NCI-H128 (cell line): ENCODE results near the gene ASCC1.

Source experiments
- DNase-seq: peaks from one replicate; lab custom pipeline; 2025; ENCODE audit not compliant: unreplicated experiment; lab: John Stamatoyannopoulos, UW

Gene ASCC1, protein sequence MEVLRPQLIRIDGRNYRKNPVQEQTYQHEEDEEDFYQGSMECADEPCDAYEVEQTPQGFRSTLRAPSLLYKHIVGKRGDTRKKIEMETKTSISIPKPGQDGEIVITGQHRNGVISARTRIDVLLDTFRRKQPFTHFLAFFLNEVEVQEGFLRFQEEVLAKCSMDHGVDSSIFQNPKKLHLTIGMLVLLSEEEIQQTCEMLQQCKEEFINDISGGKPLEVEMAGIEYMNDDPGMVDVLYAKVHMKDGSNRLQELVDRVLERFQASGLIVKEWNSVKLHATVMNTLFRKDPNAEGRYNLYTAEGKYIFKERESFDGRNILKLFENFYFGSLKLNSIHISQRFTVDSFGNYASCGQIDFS

DNA sequence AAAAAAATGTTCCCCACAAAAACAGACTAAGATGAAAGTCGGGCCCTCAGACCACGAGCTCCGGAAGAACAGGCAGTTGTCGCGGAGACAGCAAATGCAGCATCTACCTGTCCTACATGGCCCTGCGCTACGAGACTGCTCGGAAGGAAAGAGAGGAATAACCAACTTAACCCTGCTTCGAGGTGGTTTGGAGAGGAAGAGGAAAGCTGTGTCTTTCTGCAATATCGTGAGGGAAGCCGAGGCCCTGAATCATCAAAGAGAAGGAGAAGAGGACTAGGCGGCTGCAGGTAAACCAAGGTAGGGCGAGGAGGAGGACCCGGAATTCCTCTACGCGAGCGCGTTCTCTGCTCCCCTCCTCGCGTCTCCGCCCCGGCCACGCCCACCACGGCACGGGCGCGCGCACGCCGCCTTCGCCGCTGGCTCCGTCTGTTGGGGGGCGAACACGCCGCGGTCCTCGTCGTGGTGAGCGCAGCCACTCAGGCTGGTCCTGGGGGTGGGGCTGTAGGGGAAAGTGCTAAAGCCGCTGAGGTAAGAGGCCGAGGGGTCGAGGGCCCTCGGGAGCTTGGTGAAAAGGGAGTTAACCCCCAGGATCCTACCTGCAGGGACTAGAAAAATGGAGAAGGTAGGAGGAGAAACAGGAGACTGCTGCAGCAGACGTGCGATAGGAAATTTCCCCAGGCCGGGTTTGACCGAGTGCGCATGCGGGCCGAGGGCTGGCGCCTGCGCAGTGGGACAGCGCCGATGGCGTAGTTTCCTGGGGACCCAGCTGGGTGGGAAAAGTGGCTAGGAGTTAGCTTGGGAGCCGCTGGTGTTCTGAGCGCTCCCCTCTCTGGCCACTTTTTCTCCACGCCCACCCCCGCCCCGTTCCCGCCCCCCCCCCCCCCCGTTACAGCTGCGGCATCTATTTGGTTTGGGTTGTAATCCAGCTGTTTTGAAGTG lies at the start of gene ASCC1, which contains the start of gene ANAPC16:
Gene ASCC1, minus strand, starts transcription at position 666 of the 939 bp plus-strand sequence. CDS start 2,978 bp downstream, outside the sequence.
Gene ANAPC16, plus strand, starts transcription at position 402 of the 939 bp plus-strand sequence. CDS start 7,903 bp downstream, outside the sequence.
- peak; percentile 66 for DNase-seq

DNA sequence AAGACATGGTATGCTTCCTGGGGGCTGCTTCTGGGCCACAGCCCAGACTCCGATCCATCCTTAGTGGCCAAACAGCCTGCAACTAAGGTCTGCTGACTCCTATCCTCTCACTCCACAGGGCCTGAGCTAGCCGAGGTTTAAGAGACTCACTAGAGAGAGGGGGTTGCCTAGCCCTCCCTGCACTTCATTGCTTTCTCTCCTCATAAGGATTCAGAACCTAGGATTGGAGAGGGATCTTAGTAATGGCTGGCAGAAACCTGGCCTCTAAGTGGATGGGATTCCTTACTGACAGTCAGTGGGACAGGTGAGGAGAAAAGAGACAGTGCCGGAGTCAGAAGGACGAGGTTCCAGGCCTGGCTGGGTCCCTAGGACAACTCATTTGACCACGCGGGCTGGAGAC lies 49.4 kb upstream of the ASCC1 start:
- DNase-seq: no peak

DNA sequence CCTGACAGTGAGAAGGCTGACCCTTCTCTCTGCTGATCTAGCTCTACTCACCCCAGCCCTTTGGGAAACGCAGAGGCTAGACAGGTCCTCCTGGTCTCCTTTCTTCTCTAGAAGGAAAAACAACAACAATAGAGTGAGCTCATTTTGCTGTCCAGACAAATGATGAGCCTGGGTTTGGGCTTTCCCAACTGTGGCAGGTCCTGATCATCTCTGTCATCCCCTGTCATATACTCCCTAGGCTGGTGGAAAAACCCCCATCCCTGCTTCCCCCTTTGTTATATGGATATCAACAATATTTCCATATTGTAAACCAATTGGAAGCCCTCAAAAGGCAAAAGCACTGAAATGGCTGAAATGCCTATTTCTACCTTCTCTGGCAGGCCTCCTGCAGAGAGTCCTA lies 48.5 kb upstream of the ASCC1 start:
- no peak for DNase-seq

DNA sequence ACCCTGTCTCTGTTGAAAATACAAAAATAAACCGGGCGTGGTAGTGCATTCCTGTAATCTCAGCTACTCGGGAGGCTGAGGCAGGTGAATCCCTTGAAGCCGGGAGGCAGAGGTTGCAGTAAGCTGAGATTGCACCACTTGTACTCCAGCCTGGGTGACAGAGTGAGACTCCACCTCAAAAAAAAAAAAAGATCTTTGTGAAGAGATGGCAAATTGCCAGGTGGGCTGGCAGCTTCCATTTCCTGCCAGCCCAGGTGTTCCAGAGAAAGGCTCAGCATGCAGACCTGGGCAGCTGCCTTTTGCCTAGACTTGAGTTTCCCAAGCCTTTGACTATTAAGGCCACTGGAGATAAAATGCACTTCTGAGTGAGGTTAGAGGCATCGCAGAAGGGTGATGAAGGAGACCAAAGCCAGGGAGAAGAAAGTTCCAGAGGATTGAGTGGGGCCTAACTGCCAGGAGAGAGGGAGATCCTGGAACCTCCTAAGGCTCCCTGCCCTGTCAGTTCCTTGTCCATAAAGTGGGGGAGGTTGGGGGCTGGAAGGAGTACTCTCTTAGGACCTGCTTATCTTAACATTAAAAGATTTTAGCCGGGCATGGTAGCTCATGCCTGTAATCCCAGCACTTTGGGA lies 47.7 kb upstream of the ASCC1 start:
- DNase-seq: peak; percentile 80

DNA sequence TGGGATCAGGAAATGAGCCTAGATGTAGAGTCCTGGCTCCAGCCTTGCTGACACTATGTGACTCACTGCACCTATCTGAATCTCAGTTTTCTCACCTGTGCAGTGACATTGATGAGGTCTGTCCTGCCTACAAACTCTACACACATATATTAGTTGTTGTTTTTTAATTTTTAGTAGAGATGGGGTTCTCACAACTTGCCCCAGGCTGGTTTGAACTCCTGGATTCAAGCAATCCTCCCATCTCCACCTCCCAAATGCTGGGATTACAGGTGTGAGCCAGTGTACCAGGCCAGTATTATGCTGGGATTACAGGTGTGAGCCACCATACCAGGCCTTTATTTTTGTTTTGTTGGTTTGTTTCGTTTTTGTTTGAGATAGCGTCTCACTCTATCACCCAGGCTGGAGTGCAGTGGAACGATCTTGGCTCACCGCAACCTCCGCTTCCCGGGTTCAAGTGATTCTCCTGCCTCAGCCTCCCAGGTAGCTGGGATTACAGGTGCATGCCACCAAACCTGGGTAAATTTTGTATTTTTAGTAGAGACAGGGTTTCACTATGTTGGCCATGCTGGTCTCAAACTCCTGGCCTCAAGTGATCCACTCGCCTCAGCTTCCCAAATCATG lies 45.8 kb upstream of the ASCC1 start:
- DNase-seq: no peak

DNA sequence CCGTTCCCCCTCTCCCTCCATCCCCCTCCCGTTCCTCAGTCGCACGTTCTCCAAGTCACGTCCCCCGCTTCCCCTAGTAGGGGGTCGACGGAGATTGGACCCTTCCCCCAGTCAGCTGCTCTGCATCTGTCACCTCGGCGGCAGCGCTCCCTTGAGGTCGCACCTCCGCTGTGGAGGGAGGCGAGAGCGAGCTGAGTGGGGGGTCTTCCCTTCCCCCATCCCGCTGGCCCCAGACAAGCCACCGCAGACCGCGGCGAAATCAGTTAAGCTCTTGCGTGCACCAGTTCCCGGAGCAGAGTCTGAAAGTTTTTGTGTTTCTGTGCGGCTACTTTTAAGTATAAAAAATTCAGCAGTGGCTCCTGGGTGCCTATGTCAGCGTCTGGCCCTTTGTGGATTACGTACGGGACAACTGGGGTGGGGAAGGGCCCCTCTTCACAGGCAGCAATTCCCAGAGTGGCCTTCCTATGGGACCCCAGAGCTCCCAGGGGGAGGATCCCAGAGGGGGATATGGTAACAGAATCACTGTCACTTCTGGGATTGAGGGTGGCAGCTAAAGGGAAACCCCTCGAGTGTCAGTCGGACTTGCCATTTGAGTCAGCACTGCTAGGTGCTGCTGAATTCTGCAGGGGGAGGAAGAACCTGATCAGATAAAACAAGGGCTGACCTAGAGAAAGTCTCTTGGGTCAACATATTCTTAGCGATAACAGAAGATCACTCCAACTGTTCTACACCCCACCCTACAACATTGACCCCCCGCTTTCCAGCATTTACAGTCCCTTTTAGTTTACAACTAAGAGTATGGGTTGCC lies 45.1 kb upstream of the ASCC1 start:
- peak; percentile 85 for DNase-seq

DNA sequence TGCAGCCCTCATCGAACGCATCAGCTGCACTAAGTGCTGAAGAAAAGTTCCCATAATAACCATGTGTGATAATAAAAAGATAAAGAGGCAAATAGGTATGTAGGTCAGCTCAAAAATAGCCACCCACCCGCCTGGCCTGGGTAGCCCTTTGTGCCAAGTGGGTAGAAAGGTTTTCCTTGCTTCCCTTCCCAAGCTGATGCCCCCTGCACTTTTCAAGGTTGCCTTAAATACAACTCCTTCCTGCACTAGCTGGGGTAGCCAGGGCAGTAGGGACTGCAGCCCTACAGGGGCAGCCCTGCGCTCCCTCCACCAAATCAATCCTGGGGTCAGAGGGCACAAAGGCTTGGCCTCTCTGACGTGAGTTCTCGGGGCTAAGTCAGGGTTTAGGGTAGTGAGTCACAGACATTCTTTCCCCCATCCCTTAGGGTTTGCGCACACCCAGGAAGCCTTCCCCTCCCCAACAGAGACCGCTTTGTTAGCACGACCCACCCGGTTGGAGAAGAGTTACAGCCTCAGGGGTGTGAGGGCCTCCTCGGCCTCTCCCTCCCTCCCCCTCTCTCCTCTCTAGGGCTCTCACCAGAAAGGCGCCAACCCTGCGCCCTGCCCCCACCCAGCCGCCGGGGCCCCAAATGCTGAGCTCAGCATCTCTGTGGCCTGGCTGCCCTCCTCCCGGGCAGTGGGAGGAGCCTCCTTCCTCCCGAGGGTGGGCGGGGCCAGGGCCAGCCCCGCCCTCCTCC lies 44.3 kb upstream of the ASCC1 start:
- no peak for DNase-seq

DNA sequence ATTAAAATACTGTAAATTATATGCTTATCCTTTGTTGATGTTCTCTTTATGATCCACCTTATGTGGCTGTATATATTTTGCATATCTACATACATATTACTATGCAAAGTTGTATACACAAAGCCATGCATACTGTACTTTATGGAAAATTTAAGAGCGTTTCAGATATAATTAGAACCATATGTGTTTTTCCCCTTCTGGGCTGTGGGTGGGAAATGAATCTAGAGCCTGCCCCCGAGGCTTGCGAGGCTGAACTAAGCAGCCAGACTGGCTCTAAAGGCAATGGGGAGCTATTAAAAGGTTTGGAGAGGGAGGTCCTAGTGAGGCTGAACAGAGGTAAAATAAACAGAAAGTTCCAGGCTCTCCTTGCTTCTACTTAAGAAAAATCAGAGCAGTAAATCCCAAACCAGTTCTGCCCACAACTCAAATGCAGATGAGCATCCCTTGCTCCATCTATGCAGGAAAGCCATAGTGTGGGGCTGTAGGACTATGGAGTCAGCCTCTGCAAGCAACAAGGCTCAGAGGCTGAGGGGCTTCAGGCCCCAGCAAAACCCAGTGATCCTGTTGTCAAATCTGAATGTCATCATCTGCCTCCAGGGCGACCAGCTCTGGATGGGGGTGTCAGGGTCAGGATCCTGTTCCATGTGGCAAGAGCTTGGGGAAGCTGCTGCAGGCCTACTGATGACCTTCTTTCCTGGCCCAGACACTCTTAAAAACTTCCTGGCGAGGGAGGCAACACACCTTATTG lies 43.6 kb upstream of the ASCC1 start:
- no peak for DNase-seq

DNA sequence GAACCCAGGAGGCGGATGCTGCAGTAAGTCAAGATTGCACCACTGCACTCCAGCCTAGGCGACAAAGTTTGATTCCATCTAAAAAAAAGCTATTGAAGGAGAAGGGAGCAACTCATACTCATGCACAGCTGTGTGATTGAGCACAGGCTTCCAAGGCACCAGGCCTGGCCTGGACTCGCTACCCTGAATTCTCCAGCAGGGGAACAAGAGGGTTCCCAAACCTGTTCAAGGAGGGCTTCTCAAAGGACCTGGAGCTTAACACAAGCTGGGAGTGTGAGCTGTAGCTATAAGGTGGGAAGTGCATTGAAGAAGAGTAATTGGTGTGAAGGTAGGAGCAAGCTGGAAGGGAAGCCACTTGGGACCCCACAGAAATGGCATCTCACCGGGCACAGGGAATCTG lies 42.5 kb upstream of the ASCC1 start:
- DNase-seq: no peak

DNA sequence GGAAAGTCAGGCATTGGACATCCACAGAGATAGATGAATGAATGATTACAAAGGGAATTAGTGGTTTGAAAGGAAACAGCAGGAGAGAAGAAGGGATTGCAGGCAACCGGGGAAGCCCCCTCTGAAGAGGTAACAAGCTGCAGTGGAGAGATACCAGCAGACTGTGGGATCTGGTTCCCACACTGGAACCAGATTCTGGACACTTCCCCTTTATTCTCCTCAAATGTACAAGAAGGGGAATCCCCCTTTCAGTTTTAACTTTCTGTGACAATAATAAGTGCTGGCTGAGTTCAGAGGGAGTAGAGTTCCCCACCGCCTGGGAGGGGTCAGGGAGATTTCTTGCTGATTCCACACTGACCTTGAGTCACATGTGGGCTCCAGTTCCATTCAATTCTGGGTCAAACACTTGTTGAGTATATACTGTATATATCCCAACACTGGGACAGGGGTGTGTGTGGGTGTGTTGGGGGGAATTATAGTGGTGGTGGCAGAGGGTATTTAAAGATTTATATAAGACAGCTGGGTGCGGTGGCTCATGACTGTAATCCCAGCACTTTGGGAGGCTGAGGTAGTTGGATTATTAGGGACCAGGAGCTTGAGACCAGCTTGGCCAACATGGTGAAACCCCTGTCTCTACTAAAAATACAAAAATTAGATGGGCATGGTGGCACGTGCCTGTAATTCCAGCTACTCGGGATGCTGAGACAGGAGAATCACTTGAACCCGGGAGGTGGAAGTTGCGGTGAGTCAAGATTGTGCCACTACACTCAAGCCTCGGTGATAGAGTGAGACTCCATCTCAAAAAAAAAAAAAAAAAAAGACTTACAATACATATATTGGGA lies 41.2 kb upstream of the ASCC1 start:
- no peak for DNase-seq

DNA sequence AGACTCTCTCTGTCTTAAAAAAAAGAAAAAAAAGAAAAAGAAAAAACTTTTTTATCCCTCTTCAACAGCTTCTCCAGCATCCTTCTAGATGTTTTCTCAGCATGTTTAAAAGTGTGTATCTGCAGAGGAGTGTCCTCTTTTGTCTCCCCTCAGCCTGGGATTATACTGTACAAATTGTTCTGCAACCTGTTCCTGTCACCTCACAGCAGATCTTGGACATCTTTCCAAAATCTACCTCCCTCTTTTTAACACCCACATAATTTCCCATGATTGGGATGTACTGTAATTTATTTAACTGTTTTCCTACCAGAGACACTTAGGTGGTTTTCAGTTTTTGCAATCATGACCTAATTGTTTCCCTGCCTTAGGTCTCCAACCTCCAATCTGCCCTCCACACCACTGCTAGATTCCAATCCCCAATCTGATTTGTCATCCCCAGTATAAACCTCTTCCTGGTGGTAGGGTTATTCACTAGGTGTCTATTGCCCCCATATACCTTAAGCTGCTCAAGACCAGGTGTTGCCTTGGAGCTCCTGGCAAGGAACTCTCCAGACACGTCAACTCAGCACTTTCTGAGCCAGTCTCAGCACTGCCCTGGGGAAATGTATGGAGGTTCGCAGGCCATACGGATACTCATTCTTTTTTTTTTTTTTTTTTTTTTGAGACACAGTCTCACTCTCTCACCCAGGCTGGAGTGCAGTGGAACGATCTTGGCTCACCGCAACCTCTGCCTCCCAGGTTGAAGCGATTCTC lies 40.1 kb upstream of the ASCC1 start:
- DNase-seq: no peak

DNA sequence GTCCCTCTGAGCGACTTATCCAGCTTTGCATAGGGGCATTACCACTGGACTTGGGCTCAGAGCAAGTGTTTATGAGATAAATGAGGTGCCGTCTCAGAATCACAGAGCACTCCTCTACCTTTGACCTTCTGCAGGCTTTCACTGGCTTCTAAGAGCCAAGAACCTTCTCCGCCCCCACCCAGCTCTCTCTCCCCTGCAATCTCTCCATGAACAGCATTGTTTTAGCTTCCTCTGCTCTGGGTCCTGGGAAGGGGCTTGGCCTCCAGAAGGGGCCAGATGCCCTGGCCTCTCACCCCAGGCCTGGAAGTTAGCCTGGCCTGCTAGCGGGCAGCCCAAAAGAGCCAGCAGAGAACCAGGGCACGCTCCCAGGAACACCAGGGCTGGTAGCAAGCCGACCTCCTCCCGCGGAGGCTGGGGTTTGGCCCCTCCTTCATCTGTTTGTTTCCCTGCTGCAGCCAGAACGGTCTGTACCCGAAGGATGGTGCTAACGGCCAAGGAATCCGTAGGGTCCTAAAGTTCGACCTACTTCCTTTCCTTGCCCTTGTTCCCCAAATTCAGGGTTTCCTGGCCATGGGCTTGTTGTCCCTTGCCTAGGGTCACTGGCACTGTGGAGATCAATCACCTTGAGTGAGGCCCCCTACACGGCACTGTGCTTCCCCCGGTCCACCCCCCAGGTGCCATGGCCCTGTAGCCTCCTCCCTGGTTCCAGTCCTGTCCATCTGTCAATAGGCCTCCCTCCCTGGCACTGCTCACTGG lies 38.9 kb upstream of the ASCC1 start:
- no peak for DNase-seq

DNA sequence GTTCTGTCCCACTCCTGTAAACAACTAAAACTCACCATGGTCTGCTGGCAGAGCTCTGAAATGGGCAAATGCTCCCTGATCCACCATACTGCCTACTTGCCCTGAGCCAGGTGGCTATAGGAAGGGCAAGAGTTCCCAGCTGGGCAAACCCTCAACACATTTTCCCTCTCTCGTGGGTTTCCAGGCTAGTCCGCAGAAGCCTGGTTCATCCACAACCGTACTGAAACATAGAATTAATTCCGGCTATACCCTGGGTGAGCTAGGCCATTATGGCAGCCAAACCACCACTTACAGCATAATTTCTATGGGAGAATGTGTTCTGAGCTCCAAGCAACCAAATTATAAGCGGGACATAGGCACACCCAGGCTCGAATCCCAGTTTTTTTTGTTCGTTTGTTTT lies 37.5 kb upstream of the ASCC1 start:
- DNase-seq: no peak

DNA sequence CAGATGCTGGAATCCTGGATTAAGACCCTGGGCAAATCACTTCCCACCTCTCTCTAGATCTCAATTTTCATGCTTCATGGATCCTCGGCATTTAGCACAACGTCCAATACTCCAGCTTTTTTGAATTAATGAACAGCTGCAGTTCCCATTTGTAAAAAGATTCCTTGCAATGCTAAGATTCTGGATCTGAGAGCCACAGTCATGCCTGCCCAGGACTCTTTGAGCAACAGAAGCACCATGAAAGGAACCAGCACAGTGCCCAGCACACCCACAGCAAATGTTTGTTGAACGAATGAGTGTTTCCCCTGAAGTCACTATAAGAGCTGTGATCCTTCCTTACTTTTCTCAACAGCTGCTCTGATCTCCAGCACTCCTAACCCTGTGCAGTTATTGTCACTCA lies 36.9 kb upstream of the ASCC1 start:
- no peak for DNase-seq

DNA sequence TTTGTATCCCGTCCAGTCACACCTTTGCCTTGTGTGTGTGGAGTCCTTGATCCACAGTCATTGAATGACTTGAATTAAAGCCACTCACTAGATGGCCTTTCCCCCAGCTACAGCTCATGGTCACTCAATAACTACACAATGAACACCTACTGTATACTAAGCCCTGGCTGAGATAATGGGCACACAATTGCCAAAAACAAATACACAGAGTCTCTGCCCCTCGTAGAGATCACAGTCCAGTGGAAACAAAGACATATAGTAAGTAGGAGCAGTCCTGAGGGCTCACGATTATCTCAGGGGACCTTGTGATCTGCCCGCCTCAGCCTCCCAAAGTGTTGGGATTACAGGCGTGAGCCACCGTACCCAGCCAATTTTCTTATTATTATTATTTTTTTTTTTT lies 35.6 kb upstream of the ASCC1 start:
- no peak for DNase-seq

DNA sequence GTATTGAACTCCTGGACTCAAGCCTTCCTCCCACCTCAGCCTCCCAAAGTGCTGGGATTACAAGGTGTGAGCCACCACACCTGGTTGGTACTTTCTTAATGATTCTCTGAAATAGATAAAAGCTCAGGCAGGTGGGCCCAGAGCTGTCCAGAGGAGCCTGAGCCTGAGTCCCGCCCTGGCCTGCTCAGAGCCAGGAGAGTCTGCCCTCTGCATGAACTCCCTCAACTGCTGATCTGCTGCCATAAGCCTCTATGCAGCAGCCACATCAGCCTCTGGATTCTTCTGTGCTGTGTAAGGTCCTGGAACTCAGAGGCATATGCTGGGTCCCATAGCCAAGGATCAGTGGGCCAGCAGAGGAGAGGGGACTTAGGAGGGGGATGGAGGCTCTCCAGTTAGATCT lies 34.6 kb upstream of the ASCC1 start:
- no peak for DNase-seq
